Esophagus squamous epithelium (tissue), 4 donors: ENCODE data around the gene IFNAR2.
A peak's percentile ranks its signal among the peaks of the same experiment; 100 is the strongest.

Experiments
- CTCF ChIP-seq, 6 experiments: fragments of 450-650 bp in 4 of 6; fragments of 200-600 bp in 2 of 6; sonication (generic) in 2 of 6; IDR thresholded peaks; one replicate each; pipeline ENCODE4 v1.5.1; 2016 to 2019; ENCODE audit warnings: antibody characterized with exemption in 6 of 6, mild to moderate bottlenecking in 4 of 6, moderate library complexity in 4 of 6
- POLR2A ChIP-seq, 4 donors: fragments of 450-650 bp; IDR thresholded peaks; one replicate each; pipeline ENCODE4 v1.6.1; 2017; ENCODE audit warnings: antibody characterized with exemption in 4 of 4, mild to moderate bottlenecking in 4 of 4, moderate library complexity in 3 of 4

- peak in 1 of 6 experiments; percentile 19 for TF ChIP-seq CTCF (IDR thresholded peaks at IDR 0.05)
- TF ChIP-seq POLR2A (IDR thresholded peaks at IDR 0.05) = no peak
Observed at GRCh38 chr21:33265664-33266049, 35.9 kb downstream of the IFNAR2 start.
